Brain microvascular endothelial cell (primary cell): Measurements from ENCODE around the gene GMDS.
"Not testable (repeated sequence)": the region's sequence is repeated elsewhere in the genome, so short reads cannot be mapped to it uniquely, and the experiment has no call there.

Source experiments
- DNase-seq: peaks from one replicate; pipeline ENCODE4 v3.0.0-alpha.2; 2020
- H3K27ac ChIP-seq: fragments of 250-450 bp; sonication (Bioruptor Pico); 2 replicates; pipeline ENCODE4 v1.5.1; 2020; ENCODE audit warnings: mild to moderate bottlenecking, moderate library complexity
- H3K27me3 ChIP-seq: fragments of 250-450 bp; sonication (Bioruptor Pico); replicated peaks from 2 replicates; pipeline ENCODE4 v1.5.1; 2020; ENCODE audit warnings: mild to moderate bottlenecking
- H3K36me3 ChIP-seq: fragments of 250-450 bp; sonication (Bioruptor Pico); replicated peaks from 2 replicates; pipeline ENCODE4 v1.5.1; 2020; ENCODE audit warnings: mild to moderate bottlenecking
- H3K4me3 ChIP-seq: 2 replicates; pipeline ENCODE4 v1.5.1; 2011; ENCODE audit warnings: low read depth, mild to moderate bottlenecking, control low read depth, low read length, moderate library complexity
- CTCF ChIP-seq: IDR thresholded peaks from 2 replicates; pipeline ENCODE4 v1.5.1; 2011; ENCODE audit warnings: low read depth, mild to moderate bottlenecking, moderate library complexity, low read length, control low read depth, inconsistent platforms; ENCODE audit errors: missing control alignments
- in situ Hi-C: cut with HindIII; loops from 2 replicates; pipeline ENCODE4 v1.10.0; 2017; ENCODE audit warnings: low sequenced_read_pairs, low pct_ligation_motif_present

Gene GMDS

DNA sequence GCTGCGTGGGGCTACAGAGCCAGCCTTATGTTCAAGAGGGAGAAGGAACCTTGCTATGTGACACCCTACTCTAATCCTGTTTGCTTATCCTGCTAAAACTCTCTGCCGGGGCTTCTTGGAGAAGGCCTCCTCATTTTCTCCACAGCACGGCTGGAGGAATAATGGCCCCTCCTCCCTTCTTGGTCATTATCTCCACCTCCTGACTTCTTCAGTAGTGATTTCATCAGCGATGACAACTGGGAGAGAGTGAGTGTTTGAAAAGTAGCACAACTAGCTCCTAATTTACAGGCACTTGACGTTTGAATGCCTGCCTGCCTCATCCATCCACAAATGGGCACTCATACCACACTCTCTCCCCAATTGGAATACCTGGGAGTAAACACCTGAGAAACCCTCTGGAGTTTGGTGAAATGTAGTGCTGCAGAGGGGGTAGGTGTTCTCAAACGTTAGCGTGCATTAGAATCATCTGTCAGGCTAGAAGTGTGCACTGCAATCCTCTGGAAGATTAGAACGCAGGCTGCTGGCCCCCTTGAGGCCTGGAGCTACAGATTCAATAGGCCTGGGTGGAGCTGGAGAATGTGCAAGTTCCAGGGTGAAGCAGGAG, 487.2 kb downstream of the GMDS start:
- no peaks in the 10 kb centered on the region for H3K36me3 ChIP-seq
- no peak for DNase-seq
- H3K27me3 ChIP-seq = no peaks in the 10 kb centered on the region
- in situ Hi-C loops = no loop called here
- no peak overlapping the region for H3K27ac ChIP-seq
- H3K4me3 ChIP-seq = no peak overlapping the region
- TF ChIP-seq CTCF = no peak

DNA sequence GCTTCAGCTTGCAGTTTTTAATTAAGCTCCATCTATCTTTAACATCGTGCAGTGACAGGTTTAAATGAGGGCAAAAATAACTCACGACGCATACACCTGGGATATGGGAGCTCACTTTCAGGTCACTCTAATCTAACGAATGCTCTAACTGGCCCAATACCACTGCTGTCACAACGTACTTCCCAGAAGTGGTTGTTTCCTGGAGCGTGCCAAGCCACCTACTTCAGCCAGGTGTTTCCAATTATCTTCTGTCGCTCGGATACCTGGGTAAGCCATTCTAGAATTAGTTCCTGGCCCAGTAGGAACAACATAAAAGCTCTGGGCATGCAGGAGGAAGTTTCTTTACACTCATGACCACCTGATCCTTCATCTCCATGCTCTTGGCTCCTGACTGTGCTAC, 488.3 kb downstream of the GMDS start:
- in situ Hi-C loops = no loop called here
- H3K27ac ChIP-seq = no peak overlapping the region
- no peaks in the 10 kb centered on the region for H3K36me3 ChIP-seq
- TF ChIP-seq CTCF = no peak
- no peaks in the 10 kb centered on the region for H3K27me3 ChIP-seq
- no peak overlapping the region for H3K4me3 ChIP-seq
- no peak for DNase-seq

GRCh38 chr6:1756472-1757129, 488.8 kb downstream of the GMDS start:
- no peak for DNase-seq
- in situ Hi-C loops = no loop called here
- Histone ChIP-seq H3K27ac (no peak overlapping the region), H3K4me3 (no peak overlapping the region), H3K27me3 (no peaks in the 10 kb centered on the region), H3K36me3 (no peaks in the 10 kb centered on the region)
- TF ChIP-seq CTCF = no peak

- DNase-seq, H3K27ac ChIP-seq, H3K36me3 ChIP-seq, H3K4me3 ChIP-seq, in situ Hi-C loops, H3K27me3 ChIP-seq: not testable (repeated sequence)
Measured at GRCh38 chr6:1751063-1751462, 494.3 kb downstream of the GMDS start.

GRCh38 chr6:1749041-1749440, 496.4 kb downstream of the GMDS start:
- Histone ChIP-seq H3K4me3 (no peak overlapping the region), H3K27me3 (no peaks in the 10 kb centered on the region), H3K36me3 (no peaks in the 10 kb centered on the region), H3K27ac (no peak overlapping the region)
- no peak for DNase-seq
- in situ Hi-C loops = no loop called here
- TF ChIP-seq CTCF = no peak

- in situ Hi-C loops = no loop called here
- no peak overlapping the region for H3K27ac ChIP-seq
Measured at GRCh38 chr6:1747531-1747930, 497.9 kb downstream of the GMDS start.

More at GRCh38 chr6:1747531-1747930, 497.9 kb downstream of the GMDS start:
- DNase-seq = no peak
- no peak overlapping the region for H3K4me3 ChIP-seq
- H3K27me3 ChIP-seq = no peaks in the 10 kb centered on the region
- no peak for TF ChIP-seq CTCF
- H3K36me3 ChIP-seq = no peaks in the 10 kb centered on the region
